Measurements from ENCODE around the gene POTEB2.
"Not testable (repeated sequence)": the region's sequence is repeated elsewhere in the genome, so short reads cannot be mapped to it uniquely, and the experiment has no call there.

The POTEB2 gene

DNA sequence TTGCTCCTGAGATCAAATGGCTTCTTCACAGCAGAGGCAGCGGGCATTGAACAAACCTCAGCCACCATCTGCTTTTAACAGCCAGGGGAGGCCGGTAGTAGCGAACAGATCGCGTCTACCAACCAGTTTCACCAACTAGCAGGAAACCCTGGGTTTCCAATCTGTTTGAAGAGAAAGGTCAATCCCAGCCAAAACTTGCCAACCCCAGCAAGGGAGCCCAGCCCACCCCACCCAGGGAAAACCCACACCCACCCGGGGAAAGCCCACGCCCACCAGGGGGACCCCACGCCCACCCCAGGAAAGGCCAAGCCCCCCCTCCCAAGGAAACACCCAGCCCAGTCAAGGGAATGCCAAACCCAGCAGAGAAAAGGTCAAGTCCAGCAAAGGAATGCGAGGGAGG lies at the start of gene POTEB2:
TSS of gene POTEB2 (minus strand) at position 101 of the 400 bp plus-strand sequence. CDS start at position 68, 33 bp downstream.
- DNase-seq, result not testable (repeated sequence)

DNA sequence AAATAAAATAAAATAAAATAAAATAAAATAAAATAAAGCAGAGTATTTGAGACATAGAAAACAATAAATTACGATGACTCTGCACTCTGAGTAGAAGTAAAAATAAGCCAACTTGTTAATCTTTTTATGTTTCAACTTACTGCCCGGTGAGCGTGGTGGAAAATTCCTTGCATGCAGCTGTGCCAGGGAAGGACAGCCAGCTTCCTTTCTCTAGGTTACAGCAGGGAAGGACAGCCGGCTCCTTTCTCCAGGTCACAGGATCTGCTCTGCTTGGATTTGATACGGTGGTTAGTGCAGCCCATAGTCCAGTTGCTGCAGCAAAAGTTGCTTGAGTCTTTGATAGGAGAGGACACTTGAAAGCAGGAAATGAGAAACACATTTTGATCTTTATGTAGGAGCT lies 13.8 kb upstream of the POTEB2 start:
- DNase-seq, result not testable (repeated sequence)

GRCh38 chr15:20878464-20878863 lies 12.3 kb upstream of the POTEB2 start:
- DNase-seq, result not testable (repeated sequence)

- not testable (repeated sequence) for DNase-seq
These were observed 11.7 kb upstream of the POTEB2 start for GRCh38 chr15:20877819-20878218.
